Hematopoietic multipotent progenitor cell treated with erythropoietin and hydrocortisone succinate and interleukin-3 and kit ligand, for 6 days (in vitro differentiated cells): Measurements from ENCODE around the gene CA9.
A peak's percentile ranks its signal among the peaks of the same experiment; 100 is the strongest.
"Not testable (repeated sequence)": the region's sequence is repeated elsewhere in the genome, so short reads cannot be mapped to it uniquely, and the experiment has no call there.

Experiments used
- DNase-seq: peaks from one replicate; pipeline ENCODE4 v3.0.0-alpha.2; 2015

Gene CA9

GRCh38 chr9:35673132-35674024 lies at the start of gene CA9:
CA9 (plus strand) TSS chr9:35673928; CDS start chr9:35673960, 32 bp downstream.
- no peak for DNase-seq

- no peak for DNase-seq
These were observed 46.2 kb upstream of the CA9 start for GRCh38 chr9:35627575-35627974.

DNA sequence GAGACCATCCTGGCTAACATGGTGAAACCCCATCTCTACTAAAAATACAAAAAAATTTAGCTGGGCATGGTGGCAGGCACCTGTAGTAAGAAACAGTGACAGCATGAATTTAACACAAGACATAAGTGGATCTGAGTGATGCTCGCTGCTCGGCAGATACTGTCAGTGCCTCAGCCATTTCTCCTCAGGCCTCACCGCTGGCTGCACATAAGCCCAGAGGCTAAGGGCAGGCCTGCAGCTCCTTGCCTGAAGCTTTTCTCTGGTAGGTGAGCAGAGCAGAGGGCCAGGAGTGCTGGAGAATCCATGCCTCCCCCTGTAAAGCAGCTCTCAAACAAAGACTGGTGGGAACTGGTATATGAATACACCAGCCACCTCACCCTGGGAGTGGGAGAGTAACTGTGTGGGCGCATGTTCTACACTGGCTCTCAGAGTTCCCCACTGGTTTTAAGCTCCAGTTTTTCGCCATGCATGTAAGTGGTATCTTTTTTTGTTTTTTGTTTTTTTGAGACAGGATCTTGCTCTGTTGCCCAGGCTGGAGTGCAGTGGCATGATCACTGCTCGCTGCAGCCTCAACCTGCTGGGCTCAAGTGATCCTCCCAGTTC lies 45.2 kb upstream of the CA9 start:
- DNase-seq = no peak

- no peak for DNase-seq
These were observed 44.1 kb upstream of the CA9 start for GRCh38 chr9:35629597-35629996.

DNA sequence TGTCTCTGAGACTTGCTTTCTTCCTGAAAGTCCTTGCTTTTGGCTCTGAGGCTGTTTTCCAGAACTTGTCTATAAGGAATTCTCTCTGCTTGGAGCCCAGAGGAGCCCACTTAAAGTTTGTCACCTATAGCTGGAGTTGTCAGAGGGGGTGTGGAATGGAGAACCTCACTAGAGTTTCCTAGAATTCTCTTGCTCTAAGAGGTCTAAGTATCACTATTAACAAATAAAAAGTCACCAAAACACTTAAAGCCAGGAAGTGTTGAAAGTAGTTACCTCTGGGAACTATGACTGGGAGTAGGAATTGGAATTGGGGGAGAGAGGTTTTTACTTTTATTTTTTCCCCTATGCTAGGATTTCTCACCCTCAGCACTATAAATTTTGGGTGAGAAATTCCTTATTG lies 38.0 kb upstream of the CA9 start:
- DNase-seq = no peak

GRCh38 chr9:35636135-35636876 lies 37.4 kb upstream of the CA9 start:
- DNase-seq = no peak

DNA sequence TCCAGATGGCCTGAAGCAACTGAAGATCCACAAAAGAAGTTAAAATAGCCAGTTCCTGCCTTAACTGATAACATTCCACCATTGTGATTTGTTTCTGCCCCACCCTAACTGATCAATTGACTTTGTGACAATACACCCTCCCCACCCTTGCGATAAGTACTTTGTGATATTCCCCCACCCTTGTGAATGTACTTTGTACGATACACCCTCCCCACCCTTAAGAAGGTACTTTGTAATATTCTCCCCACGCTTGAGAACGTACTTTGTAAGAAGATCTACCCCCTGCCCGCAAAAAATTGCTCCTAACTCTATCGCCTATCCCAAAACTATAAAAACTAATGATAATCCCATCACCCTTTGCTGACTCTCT lies 36.9 kb upstream of the CA9 start:
- not testable (repeated sequence) for DNase-seq

DNA sequence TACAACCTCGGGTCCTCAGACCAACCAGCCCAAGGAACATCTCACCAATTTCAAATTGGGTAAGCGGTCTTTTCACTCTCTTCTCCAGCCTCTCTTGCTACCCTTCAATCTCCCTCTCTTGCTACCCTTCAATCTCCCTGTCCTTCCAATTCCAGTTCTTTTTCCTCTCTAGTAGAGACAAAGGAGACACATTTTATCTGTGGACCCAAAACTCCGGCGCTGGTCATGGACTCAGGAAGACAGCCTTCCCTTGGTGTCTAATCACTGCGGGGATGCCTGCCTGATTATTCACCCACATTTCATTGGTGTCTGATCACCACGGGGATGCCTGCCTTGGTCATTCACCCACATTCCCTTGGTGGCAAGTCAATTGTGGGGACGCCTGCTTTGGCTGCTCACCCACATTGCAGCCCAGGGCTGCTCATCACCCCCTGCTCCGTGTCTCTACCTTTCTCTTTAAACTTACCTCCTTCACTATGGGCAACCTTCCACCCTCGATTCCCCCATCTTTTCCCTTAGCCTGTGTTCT lies 36.2 kb upstream of the CA9 start:
- DNase-seq = not testable (repeated sequence)

- DNase-seq = not testable (repeated sequence)
These were observed 35.0 kb upstream of the CA9 start for GRCh38 chr9:35638751-35639150.

- DNase-seq = not testable (repeated sequence)
These were observed 34.5 kb upstream of the CA9 start for GRCh38 chr9:35639225-35639624.

GRCh38 chr9:35639631-35640030 lies 34.1 kb upstream of the CA9 start:
- DNase-seq = no peak

DNA sequence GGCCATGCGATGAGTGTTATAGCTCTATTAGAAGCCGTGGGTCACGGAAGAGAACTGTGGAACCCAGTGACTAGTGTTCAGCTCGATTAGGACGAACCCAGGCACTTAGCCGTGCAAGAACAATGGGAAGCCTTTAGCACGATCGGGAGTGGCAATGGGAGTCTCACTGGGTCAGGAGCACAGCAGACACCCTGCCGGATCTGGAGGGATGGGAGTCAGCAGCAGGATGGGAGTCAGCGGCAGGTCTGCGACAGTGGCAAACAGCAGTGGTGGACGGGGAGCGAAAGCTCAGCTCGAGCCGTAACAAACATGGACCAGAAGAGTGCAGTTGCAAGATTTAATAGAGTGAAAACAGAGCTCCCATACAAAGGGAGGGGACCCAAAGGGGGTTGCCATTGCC lies 33.3 kb upstream of the CA9 start:
- not testable (repeated sequence) for DNase-seq

- DNase-seq = not testable (repeated sequence)
These were observed 32.2 kb upstream of the CA9 start for GRCh38 chr9:35641478-35641877.

- DNase-seq = no peak
These were observed 30.7 kb upstream of the CA9 start for GRCh38 chr9:35643046-35643445.

DNA sequence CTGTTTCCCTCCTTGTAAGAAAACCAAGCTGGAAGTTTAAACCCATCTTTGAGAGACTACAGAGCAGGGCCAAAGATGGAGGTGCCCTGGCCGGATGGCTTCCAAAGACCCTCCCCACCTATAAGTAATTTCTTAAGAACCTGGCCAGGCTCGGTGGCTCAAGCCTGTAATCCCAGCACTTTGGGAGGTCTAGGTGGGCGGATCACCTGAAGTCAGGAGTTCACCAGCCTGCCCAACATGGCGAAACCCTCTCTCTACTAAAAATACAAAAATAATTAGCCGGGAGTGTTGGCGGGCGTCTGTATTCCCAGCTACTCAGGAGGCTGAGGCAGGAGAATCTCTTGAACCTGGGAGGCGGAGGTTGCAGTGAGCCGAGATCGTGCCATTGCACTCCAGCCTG lies 28.0 kb upstream of the CA9 start:
- DNase-seq = not testable (repeated sequence)

- DNase-seq = no peak
These were observed 27.6 kb upstream of the CA9 start for GRCh38 chr9:35646153-35646532.

- DNase-seq = peak; percentile 94
These were observed 27.0 kb upstream of the CA9 start for GRCh38 chr9:35646533-35647265.

DNA sequence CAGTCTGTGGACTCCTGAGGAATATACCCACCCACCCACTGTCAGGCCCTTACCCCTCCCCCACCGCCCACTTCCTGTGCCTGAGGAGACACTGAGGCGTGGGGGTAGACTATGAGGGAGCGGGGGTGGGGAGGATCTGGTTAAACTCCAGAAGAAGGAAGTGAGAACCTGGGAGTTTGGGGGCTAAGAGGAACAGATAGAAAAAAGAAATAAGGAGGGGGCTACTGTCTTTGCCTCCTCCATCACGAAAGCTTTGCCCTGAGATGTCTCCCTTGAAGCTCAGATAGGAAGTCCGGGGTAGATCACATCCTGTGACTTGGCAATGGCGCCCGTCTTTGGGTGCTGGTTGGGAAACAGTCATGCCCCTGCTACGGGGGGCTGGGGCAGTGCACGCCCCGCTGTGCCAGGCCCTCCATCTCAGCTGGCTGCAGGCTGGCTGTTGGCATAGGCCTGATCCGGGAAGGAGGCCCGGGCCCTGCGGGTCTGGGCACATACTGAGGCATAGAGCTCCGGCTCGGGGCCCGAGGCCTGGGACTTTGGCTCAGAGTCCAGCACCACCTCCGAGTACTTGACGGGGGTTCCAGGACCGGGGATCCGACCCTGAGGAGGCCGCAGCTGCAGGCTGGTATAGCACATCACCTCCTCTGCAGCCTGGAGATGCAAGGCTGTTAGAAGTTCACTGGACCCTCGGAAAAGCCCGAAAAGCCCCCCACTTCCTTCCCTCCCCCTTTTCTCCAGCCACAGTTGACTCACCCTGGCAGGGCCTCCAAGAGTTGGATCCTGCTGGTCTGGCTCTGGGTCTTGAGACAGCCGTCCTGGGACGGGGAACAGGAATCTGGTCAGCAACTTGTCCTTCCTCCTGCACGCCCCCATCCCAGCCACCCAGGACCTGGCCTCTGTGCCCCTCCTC lies 24.0 kb upstream of the CA9 start:
- peak; percentile 37 for DNase-seq

DNA sequence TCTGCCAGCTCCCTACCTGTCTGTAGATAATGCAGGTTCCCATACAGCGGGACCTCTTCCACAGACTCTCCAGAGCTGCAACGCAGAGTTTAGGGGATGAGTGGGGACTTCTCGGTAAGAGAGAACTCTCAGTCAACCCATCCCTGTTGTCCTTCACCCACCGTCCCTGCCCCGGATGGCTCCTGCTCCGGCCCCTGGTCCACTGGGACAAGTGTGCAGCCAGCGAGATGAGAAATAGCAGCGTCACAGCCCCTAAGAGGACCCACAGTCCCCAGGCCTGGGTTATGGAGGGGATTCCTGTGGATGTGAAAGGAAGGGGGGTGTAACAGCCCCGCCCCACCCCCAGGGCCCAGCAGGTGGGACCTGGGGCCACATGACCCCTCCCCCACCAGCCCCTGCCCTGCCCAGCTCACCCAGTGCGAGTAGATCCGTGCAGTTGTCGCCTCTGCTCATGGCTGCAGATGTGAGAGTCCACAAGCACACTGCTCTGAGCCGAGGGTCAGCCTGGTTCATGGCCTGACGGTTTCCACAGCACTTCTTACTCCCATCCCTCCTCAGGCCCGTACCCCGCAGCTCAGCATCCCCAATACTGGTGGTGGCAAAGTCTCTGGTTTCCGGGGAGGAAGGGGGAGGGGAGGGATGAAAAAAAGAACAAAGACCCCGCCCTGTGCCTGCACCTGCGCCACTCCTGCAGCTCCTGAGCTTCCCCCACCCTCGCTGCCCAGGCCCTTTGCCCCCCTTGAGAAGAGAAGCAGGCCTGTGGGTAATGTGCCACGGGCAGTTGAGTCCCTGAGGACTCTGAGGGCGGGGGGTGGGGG lies 23.2 kb upstream of the CA9 start, which contains the start of gene SIT1:
TSS of gene SIT1 (minus strand) at position 591 of the 818 bp plus-strand sequence. CDS start at position 513, 78 bp downstream.
- no peak for DNase-seq
